Right lobe of liver (tissue), 6 donors: ENCODE data around the gene DLG2. TPM values are rescaled to one million over a fixed set of nuclear protein-coding genes. Genes with fewer than 3 reads are reported as not detected.
"Not testable (repeated sequence)": the region's sequence is repeated elsewhere in the genome, so short reads cannot be mapped to it uniquely, and the experiment has no call there.

Source experiments
- ATAC-seq, 4 donors: fragments of 200-7000 bp; cut with Tn5 transposase; one replicate each; pipeline ENCODE4 v1.9.1; 2020; ENCODE audit warnings: mild to moderate bottlenecking in 4 of 4, moderate library complexity in 4 of 4
- DNase-seq, 3 donors: peaks; one replicate each; pipeline ENCODE4 v3.0.0-alpha.2; 2020
- H3K27ac ChIP-seq, 3 donors: fragments of 200-600 bp; one replicate each; pipeline ENCODE4 v1.8.0; 2022
- H3K27me3 ChIP-seq, 2 donors: fragments of 200-600 bp; one replicate each; pipeline ENCODE4 v1.8.0; 2022
- H3K36me3 ChIP-seq, 4 donors: fragments of 200-600 bp; sonication (generic) in 1 of 4; one replicate each; pipeline versions ENCODE4 v1.5.1 to v1.8.0; 2017 to 2022; ENCODE audit warnings: control low read depth in 1 of 4
- H3K4me1 ChIP-seq, 4 donors: fragments of 200-600 bp; sonication (generic) in 1 of 4; one replicate each; pipeline versions ENCODE4 v1.5.1 to v1.8.0; 2017 to 2022; ENCODE audit warnings: control low read depth in 1 of 4
- H3K4me3 ChIP-seq, 3 donors: fragments of 200-600 bp; one replicate each; pipeline ENCODE4 v1.8.0; 2022
- H3K9me3 ChIP-seq, 4 donors: fragments of 200-600 bp; sonication (generic) in 1 of 4; one replicate each; pipeline versions ENCODE4 v1.5.1 to v1.8.0; 2017 to 2022; ENCODE audit warnings: control low read depth in 1 of 4
- CTCF ChIP-seq, 4 donors: fragments of 200-600 bp in 3 of 4; fragments of 450-650 bp in 1 of 4; IDR thresholded peaks; one replicate each; pipeline versions ENCODE4 v1.5.1 to v1.8.0; 2016 to 2022; ENCODE audit warnings: antibody characterized with exemption in 4 of 4, mild to moderate bottlenecking in 2 of 4
- POLR2A ChIP-seq: fragments of 450-650 bp; IDR thresholded peaks from one replicate; pipeline ENCODE4 v1.6.1; 2017; ENCODE audit warnings: antibody characterized with exemption, mild to moderate bottlenecking
- WGBS: methylation state at CpG from one replicate; pipeline ENCODE4 v1.1.6; 2018; ENCODE audit warnings: low coverage, low lambda C conversion rate; ENCODE audit not compliant: insufficient coverage; ENCODE audit errors: missing lambda C conversion rate; 5-methylcytosine and 5-hydroxymethylcytosine counted together
- intact Hi-C, 2 donors: fragments of 100-400 bp; cut with DNase I; formaldehyde crosslinking; loops; one replicate each; pipeline versions ENCODE4 v1.11.2 to v1.14.1; 2022
- total RNA-seq, 6 experiments: library from RNA; depleted of rRNA in 2 of 6; stranded (reverse); fragments of >200 nt in 2 of 6; fragmentation: NEBNext Ultra II Directional in 3 of 6; extraction: Animal tissue kit (Norgen Biotek cat#: 25700) in 3 of 6; gene quantifications; one replicate each; pipeline versions ENCODE4 v1.1.0 to v1.2.4, GENCODE V29; 2016 to 2023
- donor health status: DM: no; HTN: yes; CAD: no.
- donor health status: DM: no; HTN: no; CAD: no.
- donor health status: DM: no; HTN: no; CAD: no.
- donor health status: DM: no; HTN: yes; CAD: no.
- donor health status: DM: no; HTN: yes; CAD: no.

Gene DLG2
- total RNA-seq, 6 experiments from 2014 or later: 1.2 to 6.4 (median 2.5) TPM

- DNase-seq (no peak), ATAC-seq (no peak)
- intact Hi-C loops: no loop called here
- Histone ChIP-seq H3K9me3 (no peaks in the 10 kb centered on the region), H3K4me1 (no peaks in the 10 kb centered on the region), H3K4me3 (no peak overlapping the region), H3K36me3 (no peaks in the 10 kb centered on the region), H3K27me3 (no peaks in the 10 kb centered on the region), H3K27ac (no peak overlapping the region)
- WGBS: no CpG with 5 or more reads among the region's 1 CpG
- no peak for TF ChIP-seq POLR2A
- no peak for TF ChIP-seq CTCF (IDR thresholded peaks at IDR 0.05)
Observed at GRCh38 chr11:85423316-85423715, 203.8 kb downstream of the DLG2 start.

- H3K36me3 ChIP-seq: no peaks in the 10 kb centered on the region
- ATAC-seq (no peak), DNase-seq (no peak)
- intact Hi-C loops: no loop called here
- H3K27ac ChIP-seq: no peak overlapping the region
- no peak overlapping the region for H3K4me3 ChIP-seq
- no peak for TF ChIP-seq CTCF (IDR thresholded peaks at IDR 0.05)
- TF ChIP-seq POLR2A: no peak
- no peaks in the 10 kb centered on the region for H3K27me3 ChIP-seq
- 62% methylated on average over 5 of the region's 5 CpGs for WGBS
- no peaks in the 10 kb centered on the region for H3K9me3 ChIP-seq
- no peaks in the 10 kb centered on the region for H3K4me1 ChIP-seq
Observed at GRCh38 chr11:85414175-85414574, 213.0 kb downstream of the DLG2 start.

- no peak overlapping the region for H3K4me3 ChIP-seq
- no peak for DNase-seq
- no peak overlapping the region for H3K27ac ChIP-seq
- ATAC-seq: no peak
- H3K4me1 ChIP-seq: no peaks in the 10 kb centered on the region
- H3K36me3 ChIP-seq: no peaks in the 10 kb centered on the region
- 70% methylated on average over 2 of the region's 2 CpGs for WGBS
- TF ChIP-seq POLR2A (no peak), CTCF (IDR thresholded peaks at IDR 0.05) (no peak)
- intact Hi-C loops: no loop called here
- H3K9me3 ChIP-seq: no peaks in the 10 kb centered on the region
- H3K27me3 ChIP-seq: no peaks in the 10 kb centered on the region
Observed at GRCh38 chr11:85407648-85408047, 219.5 kb downstream of the DLG2 start.

GRCh38 chr11:85406841-85407240 is 220.3 kb downstream of the DLG2 start:
- intact Hi-C loops: no loop called here
- Histone ChIP-seq H3K27ac (no peak overlapping the region), H3K27me3 (no peaks in the 10 kb centered on the region), H3K9me3 (no peaks in the 10 kb centered on the region), H3K36me3 (no peaks in the 10 kb centered on the region), H3K4me3 (no peak overlapping the region), H3K4me1 (no peaks in the 10 kb centered on the region)
- 67% methylated on average over 3 of the region's 3 CpGs for WGBS
- no peak for DNase-seq
- ATAC-seq: no peak
- TF ChIP-seq POLR2A (no peak), CTCF (IDR thresholded peaks at IDR 0.05) (no peak)

GRCh38 chr11:85406316-85406715 is 220.8 kb downstream of the DLG2 start:
- Histone ChIP-seq H3K27me3 (no peaks in the 10 kb centered on the region), H3K4me1 (no peaks in the 10 kb centered on the region), H3K27ac (no peak overlapping the region), H3K9me3 (no peaks in the 10 kb centered on the region), H3K36me3 (no peaks in the 10 kb centered on the region), H3K4me3 (no peak overlapping the region)
- TF ChIP-seq CTCF (IDR thresholded peaks at IDR 0.05) (no peak), POLR2A (no peak)
- ATAC-seq (no peak), DNase-seq (no peak)
- 59% methylated on average over 3 of the region's 3 CpGs for WGBS
- intact Hi-C loops: no loop called here

GRCh38 chr11:85395515-85396055 is 231.6 kb downstream of the DLG2 start:
- 38% methylated on average over 3 of the region's 4 CpGs for WGBS
- H3K27me3 ChIP-seq, H3K36me3 ChIP-seq, ATAC-seq, H3K4me3 ChIP-seq, H3K4me1 ChIP-seq, intact Hi-C loops, H3K9me3 ChIP-seq, DNase-seq, H3K27ac ChIP-seq: not testable (repeated sequence)
